Measurements from ENCODE around the gene PDZRN3.

Gene PDZRN3

DNA sequence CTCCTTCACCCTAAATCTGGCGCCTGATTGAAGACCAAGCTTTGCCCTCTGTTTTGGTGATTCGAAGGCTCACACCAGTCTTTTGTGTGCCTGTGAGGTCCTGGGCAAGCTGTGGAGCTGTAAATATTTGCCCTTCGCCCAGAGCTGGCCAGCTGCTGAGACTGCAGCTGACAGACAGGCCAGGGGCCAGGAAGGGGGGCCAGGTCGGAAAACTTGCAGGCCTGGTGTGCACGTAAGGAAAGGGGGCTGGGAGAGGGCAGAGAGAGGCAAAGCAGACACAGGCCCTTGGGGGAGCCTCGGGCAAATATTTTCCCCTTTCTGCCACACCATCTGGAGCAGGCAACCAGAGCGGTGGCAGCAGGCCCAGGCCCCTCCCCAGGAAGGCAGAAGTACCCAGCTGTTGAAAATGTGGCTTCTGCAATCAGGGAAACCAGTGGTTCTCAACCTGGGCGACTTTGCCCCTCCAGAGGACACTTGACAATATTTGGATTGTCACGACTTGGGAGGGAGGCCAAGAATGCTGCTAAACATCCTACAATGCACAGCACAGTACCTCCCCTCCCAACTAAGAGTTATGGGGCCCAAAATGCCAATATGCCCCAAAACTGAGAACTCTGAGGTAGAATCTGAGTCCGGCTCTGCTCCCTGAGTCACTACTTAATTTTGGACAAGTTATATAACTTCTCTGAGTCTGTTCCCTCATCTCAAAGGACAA lies 2.5 kb downstream of the PDZRN3 start:
- DNase-seq, result no peak

DNA sequence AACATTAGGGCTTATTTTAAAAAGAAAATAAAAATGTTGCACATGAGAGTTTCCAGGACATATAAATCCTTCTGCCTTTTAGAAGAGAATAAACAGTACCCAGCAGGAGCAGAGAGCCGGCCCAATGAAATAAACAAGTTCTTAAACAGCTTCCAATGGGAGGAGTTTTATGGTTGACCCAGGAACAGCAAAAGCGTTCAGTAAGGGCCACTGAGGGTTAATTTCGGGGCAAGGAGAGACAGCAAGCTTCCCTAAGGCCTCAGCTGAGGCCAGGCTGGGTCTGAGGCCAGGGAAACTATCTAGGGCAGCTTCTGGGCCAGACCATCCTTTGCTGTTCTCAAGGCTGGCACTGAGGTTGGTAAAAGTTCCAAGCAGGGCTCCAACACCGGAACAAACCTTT lies 3.4 kb downstream of the PDZRN3 start:
- no peak for DNase-seq

DNA sequence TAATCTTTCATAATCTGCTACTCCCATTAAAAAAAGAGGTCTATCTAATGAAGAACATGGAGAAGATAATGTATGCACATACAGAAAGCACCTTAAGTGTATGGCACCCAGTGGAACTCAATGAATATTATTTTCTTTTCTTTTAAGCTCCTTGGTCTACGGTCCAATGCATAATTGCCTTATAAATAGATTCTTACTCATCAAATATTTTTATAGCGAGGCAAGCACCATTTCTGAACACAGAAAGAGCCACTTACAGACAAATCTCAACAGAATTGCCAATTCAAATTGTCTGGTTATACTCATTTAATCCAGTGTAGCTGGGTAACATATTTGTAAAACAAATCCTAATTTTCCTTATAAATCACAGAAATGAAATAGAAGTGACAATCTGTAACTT lies 6.3 kb downstream of the PDZRN3 start:
- DNase-seq, result no peak

DNA sequence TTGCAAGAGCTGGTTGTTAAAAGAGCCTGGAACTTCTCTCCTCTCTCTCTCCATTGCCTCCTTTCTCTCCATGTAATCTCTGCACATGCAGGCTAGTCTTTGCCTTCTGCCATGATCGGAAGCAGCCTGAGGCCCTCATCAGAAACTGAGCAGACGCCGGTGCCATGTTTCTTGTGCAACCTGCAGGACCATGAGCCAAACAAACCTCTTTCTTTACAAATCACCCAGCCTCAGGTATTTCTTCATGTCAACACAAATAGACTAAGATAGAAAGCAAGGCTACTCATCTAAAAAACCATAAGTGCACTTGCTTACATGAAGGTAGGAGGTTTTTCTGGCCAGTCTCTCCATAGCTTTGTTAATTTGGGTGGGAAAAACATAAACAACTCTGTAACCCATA lies 8.7 kb downstream of the PDZRN3 start:
- DNase-seq, result no peak

DNA sequence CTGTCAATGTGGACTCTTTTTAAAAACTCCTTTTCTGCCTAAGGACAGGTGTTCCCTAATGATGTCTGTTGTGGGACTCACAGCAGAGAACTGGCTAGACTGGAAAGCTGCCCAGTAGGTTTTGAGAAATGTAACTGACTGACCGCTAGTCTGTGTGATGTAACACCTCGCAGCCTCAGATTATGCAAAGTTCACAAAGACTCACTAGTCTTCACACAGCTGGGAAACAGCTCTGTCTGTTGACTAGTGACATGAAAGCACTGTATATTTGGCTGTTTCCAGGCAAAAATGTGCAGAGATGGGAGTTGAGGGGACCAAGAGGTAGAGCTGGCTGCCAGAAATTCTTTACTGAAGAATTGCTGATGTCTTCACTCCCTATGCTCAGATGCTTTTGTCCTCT lies 10.3 kb downstream of the PDZRN3 start:
- DNase-seq, result no peak

DNA sequence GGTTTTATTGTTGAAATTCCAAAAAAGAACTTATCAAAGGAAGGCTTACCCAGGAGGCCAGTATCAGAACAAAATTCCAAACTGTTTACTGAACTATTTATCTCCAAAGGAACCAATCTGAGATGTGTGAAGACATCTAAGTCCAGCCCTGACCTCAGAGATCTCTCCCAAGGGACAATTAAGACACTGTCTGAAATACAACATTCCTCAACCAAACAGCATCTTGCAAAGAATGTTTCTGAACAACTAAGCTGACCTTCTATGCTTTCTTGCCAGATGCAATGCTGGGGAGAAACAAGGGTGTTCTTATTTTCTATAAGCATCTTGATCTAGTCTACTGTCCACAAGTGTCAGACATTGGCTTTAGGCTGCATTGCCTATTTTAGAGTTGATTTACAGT lies 13.6 kb downstream of the PDZRN3 start:
- no peak for DNase-seq

DNA sequence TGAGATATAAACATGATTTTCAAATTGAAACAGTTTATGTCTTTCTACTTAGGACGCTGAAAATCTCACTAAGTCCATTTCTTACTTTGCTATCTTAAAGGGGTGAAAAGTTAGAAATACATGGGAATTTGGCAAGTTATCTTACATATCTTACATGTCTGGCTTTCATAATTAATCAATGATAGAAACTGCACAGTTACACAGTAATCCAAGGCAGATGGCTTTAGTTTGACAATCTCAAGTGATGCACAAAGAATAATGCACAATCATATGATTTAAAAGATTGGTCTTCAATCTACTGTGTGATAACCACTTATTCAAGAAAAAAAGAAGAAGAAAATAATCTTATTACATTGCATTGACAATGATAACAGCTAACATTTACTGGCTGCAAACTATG lies 14.2 kb downstream of the PDZRN3 start:
- DNase-seq, result no peak

DNA sequence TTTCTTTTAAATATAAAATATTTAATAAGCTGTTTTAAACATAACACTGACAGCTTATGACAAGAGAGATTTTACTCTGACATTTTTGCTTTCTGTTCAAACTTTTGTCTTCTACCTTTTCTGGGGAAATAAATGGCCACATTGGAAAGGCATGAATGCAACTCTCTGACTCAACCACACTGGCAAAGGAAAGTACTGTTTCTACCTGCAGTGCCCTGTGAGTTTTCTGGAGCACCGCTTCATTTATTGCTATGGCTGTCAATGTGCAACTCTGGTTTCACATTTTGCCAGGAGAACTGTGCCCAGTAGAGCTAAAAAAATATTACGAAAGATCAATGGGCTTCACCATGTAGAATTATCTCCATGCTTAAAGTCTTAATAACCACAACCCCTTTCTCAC lies 15.1 kb downstream of the PDZRN3 start:
- DNase-seq, result no peak

DNA sequence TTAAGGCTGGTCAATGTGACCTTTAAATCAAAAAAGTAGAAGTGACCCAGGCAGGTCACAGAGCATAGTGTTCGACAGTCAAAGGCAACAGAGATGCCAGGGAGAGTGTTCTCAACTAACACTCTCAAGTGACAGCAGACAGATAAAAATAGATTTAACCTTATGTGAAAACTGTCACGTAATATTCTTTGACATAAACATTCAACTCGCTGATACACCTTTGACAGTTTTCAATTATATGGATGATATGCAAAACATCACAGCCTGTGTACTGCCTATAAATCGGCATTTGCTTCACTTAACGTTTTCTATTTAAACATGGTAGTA lies 15.5 kb downstream of the PDZRN3 start:
- DNase-seq, result no peak

DNA sequence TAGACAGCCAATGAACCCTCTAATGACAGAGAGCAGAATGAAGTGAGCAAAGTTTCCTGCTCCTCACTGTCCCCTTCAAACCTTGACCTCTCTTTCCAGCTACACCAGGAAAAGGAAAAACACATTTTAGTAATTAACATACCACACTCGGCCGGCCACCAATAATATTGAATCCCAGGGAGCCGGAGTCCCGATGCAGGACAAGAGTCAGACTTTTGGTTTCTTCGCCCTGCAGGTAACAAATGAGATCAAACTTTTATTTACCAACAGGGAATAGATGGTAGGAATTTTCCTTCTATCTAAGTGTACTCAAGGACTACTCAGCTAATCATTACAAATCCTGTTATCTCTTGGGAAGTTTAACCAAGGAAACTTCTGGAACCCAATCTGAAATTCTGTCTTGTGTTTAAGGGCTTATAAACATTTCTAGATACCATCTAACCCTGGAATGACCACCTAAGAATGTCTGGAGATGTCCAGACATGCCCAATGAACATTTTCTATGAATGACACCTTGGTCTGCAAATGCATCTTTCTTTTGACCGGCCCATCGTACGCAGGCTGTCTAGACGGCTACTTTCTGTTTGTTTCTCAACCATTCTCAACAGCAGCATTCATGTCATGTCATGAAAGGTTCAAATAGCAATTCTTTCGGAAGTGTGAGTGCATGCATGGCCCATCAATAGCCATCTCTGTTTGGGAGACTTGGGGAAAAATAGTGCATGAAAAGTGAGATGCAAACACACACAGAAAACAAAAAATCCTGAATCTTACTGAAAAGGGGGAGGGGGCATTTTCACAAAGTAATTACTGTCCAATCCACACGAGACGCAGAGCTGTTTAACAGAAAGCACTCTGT lies 16.1 kb downstream of the PDZRN3 start:
- no peak for DNase-seq

DNA sequence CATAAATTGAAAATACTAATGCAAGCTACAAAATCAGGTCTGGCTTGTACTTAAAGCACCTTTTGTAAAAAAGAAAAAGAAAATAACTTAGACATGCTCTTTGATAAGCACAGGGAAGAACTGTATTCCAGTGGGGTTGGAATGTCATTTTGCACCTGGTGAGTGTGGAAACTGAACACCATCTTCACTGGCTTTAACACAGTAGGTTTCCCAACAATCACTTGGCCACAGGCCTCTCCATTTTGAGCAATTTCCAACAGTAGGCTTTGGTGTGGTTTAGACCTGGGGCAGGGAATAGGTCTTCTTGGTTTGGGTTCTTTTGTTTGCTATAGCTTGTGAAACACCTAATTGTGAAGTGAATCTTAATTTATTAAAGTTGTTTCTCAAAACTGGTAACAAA lies 18.9 kb downstream of the PDZRN3 start:
- no peak for DNase-seq

DNA sequence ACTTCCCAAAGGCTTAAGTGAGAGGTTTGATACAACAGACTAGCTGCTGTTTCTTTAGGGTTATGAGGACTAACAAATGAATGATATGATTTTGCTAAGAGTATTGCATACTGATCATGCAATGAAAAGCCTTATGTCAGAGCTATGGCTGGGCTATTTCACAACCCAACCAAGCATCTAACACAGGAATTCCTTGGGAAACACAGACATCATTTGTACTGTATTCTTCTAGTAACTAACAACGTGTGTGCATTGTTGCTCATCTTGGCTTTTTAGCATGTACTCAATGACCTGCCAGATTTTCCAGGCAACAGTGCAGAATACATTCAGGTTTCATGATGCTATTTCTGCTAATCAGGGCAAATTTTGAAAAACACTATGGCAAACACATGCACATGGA lies 19.3 kb downstream of the PDZRN3 start:
- no peak for DNase-seq

DNA sequence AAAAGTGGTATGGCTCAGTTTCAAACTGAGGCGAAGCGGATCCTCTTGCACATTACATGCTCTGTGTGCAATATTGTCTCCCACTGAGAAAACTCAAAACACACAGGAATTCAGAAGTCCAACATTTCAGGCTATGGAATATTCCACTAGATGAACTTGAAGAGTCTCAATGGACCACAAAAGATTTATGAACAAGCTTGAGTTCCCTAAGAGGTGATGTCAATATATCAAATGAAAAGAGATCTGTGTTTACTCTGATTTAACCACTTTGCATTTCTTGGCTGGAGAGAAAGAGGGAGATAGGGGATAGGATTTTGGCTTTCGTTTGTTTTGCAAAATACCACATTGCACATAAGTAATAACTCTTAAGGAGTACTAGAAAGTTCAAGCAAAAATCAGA lies 20.3 kb downstream of the PDZRN3 start:
- no peak for DNase-seq

DNA sequence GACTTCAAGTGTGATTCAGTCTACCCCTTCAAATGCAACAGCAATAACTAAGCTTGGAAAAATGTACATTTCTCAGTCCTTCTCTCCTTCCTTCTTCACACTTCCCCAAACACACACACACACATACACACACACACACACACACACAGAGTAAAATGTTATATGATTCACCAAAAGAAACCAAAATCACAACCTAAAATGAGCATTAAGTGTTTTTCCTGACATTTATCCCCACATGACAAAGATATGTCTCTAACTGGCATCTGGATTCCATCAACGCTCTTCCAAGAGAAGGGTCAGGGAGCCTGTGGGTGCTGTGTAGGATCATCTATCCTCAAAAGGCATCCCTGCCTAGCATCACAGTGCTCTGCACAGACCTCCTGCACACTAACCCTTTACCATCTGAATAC lies 21.0 kb downstream of the PDZRN3 start:
- DNase-seq, result no peak

DNA sequence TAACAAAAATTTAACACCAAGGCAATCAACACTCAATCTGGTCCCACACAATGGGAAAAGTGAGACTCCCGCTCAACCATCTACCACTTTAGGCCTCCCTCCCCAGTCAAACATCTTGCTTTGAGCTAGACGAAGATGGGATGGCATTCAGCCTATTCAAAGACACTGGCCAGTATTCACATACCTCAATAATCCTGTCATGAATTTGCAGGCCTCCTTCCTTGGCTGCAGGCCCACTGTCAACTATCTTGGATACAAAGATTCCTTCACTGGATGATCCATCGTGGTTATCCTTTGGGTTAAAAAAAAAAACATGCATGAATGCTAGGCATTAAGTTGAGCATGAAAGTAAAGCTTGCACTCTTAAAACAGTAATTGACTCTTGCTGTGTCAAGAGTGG lies 22.6 kb downstream of the PDZRN3 start:
- no peak for DNase-seq

DNA sequence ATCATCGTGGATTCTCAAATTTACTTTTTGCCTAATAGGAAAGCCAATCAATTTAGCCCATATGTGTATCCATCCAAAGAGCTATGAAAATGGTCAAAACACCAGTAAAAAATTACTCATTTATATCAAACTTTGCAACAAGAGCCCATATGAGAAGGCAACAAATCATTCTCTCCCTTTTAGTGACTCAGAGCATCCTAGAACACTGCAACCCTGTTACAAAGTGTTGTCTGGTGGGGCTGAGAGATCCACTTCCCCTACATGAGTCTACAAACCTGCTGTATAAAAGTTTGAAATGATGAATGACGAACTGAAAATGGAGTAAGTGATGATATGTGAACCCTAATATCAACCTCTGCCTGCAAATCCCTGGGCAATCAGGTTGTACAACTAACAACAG lies 23.3 kb downstream of the PDZRN3 start:
- DNase-seq, result no peak

DNA sequence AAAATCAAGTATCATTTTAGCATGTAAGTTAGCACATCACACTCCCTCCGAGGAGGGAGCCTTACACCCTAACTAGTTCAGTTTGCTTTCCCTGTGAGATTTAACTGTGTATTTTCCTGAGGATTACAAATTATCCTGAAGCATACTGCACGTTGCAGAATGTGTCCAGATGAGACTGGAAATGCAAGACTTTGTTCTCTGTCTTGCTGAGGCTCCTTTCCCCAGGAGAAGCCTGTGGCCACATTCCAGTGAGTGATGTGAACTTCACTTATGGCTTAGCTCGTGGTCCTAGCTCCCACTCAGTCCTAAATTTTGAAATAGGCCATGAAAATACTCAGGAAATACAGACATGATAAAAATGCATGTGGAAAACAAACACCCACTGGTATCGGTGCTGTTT lies 23.7 kb downstream of the PDZRN3 start:
- DNase-seq, result no peak

DNA sequence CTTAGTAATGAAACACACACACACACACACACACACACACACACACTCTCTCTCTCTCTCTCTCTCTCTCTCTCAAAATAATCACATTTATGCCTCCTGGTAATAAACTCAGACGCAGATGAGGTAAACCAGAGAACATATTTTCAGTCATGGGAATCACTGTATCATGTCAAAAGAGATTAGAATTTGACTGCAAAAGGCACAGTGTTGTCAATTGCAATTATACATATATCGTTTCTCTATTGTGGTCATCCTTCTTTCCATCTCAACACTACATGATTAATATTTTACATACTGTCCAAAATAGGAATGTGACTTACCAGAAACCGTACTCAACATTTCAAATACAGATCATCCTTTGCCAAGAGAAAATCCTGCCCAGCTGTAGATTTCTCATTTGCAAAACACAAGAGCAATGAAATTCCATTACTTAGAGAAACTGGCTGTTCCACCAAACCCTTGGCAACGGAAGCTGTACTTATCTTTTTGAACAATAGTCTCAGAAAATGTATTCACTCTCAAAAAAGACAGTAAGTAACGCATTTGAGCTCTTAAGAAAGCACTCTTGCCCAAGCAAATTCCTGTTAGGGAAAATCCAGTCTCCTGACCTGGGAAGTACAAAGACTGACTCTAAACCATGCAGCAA lies 24.3 kb downstream of the PDZRN3 start:
- DNase-seq, result no peak

DNA sequence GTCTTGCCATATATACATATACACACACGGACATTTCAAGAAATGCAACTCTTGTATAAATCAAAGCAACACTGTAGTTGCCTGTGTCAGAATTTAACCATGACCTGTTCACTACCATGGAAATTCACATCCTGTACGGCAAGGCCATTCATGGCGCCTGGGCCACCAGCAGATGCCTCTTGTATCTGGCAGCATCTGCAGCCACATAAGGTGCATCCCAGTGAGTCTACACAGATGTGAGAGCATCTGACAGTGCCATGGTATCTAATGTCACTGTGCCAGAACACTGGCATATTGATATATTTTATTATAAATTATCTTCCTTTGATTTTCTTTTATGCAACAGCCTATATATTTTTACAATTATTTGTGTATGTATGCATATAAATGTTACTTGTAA lies 25.1 kb downstream of the PDZRN3 start:
- no peak for DNase-seq

DNA sequence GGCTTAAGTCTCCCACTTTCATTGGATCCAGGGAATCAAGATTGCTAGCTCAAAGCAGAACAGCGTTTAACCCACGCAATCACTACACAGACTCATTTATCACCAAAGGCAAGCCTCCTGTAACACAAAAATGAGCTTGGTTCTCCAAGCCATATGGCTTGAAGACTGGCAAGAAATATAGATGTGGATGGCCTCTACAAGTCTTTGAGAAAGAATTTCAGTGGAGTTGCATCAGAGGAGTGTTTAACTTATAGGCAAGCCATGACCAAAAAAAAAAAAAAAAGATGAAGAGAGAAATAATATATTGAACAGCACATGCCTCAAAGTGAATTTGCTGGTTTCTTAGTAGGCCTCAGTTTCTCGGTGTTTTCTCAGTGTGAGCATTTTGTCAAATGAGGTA lies 27.3 kb downstream of the PDZRN3 start:
- no peak for DNase-seq

DNA sequence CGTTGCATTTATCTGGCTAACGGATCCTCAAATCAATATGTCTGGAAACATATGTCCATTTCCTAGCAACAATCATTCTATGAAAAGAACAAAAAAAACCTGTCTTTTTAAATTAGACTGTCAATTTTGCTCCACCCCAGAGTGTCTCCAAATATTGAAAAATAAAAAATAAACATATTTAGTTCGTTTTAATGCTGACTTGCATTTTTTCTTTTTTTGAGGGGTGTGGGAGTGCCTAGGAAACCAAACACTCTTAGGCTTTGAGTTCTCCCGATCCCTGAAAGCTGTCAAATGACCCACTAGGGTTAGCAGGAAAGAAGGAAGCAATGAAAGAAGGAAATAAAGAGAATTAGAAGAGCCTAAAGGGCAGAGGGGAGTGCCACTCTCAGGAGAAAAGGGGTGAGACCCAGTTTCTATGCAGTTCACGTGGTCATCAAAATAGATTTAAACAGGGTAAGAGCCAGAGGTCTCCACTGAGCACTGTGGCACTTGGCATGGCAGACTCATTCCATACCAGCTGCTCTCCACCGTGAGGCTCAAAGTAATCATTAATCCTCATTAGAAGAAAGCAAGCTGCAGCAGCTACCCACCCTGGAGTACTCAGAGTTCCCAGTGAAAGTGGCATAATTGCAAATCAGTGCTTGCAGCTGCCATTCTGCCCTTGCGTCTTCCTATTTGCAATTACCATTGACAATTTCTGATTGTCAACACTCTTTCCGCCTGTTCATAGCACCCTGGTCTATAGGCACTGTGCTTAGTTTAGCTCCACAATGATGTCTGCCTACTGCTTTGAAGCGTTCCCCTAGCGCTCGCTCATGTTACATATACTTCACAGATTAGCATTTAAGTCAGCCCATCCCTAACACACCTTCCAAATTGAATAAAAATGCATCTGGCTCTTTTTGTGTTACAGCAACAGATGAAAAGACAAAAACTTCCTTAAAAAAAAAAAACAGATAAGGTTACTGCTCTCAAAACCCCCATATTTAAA lies 32.3 kb downstream of the PDZRN3 start:
- no peak for DNase-seq

DNA sequence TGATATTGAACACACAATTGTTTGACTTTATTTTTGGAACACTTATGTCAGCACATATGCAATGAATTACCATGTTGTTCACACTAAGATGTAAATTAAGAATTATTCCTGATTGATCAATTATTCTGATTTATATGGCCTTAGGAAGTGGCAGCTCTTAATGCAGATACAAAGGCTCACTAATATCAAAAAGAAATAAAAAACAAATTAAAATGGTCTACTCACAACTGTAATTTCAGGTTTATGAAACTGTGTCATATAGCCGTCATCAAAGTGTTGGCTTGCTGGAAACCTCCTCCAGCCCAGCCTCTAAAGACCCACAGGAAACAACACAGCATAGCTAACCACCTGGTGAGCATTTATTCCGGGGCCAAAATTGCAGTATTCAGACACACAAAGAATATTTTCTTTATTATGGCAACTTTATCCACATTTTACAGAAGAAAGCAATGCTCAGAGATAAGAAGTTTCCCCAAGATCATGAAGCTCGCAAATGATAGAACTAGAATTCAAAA lies 33.4 kb downstream of the PDZRN3 start:
- no peak for DNase-seq

DNA sequence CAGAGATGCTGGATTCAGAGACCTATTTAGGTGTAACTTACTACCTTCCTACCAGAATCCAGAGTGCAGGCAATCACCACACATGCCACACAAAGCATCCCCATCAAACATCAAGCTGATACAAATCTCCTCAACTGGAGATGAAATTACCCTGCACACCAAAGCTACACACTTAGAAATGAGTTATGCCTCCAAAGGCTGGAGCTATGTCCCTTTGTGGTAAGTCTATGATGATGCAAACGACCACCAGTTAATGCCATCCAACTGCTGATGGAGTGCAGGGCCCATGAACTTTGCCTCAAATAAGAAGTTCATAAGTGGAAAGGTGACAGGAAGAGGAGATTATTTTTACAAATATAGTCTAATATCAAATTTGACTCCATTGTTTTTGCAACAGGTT lies 38.1 kb downstream of the PDZRN3 start:
- no peak for DNase-seq

Measured in activated T-cell treated with anti-CD3 and anti-CD28 coated beads, Interleukin-2, amount 50 U/mL, for 1 hour (primary cell).